Measurements from ENCODE around the gene HIVEP3.

- TF ChIP-seq CTCF (IDR thresholded peaks at IDR 0.05): no peak
- TF ChIP-seq POLR2A (IDR thresholded peaks at IDR 0.05): no peak
Measured at GRCh38 chr1:41848216-41848952, 70.3 kb downstream of the HIVEP3 start.

All from tibial nerve (tissue), 3 donors.